Mammary epithelial cell (primary cell): ENCODE measurements around the gene CLDN14.

Experiments
- CTCF ChIP-seq, 2 donors: IDR thresholded peaks in 1 of 2; conservative IDR thresholded peaks in 1 of 2; 2 replicates each; pipeline ENCODE4 v1.5.1; 2011 to 2012; ENCODE audit warnings: inconsistent platforms in 2 of 2, low read length in 2 of 2, mild to moderate bottlenecking in 2 of 2, control low read depth in 1 of 2, low read depth in 1 of 2; ENCODE audit not compliant: insufficient read depth in 1 of 2; ENCODE audit errors: extremely low read depth in 1 of 2
- EZH2 ChIP-seq: IDR thresholded peaks from 2 replicates; pipeline ENCODE4 v1.6.1; 2012; ENCODE audit warnings: low read length, inconsistent platforms, borderline replicate concordance

GRCh38 chr21:36485476-36485875, 5.6 kb upstream of the CLDN14 start:
- TF ChIP-seq CTCF (conservative IDR thresholded peaks at IDR 0.05 in 1 of 2, IDR thresholded peaks at IDR 0.05 in 1 of 2; ENCODE audit: extremely low read depth in 1 of 2, insufficient read depth in 1 of 2, low read depth in 1 of 2, low read length in 2 of 2) (no peak), EZH2 (no peak)
